ENCODE data around the gene EWSR1. TPM values are rescaled to one million over a fixed set of nuclear protein-coding genes. Genes with fewer than 3 reads are reported as not detected.

EWSR1 gene
- total RNA-seq, 1 experiment from 2014 or later: 462 TPM

- no peak overlapping the region for H4K5ac ChIP-seq (ENCODE audit: insufficient read length, low read depth, low read length)
- Mint-ChIP-seq H3K27ac (peak overlapping the region in 1 of 3 experiments; percentile 28; a peak in 1 of 7 replicates), H3K27me3 (ENCODE audit: low read depth) (peaks cover 3% of the 10 kb centered on the region; the same call in 1 of the 2 replicates), H3K4me3 (no peak overlapping the region), H3K4me1 (peaks cover 3 to 8% of the 10 kb centered on the region in 2 experiments), H3K36me3 (ENCODE audit: insufficient read depth in 1 of 3, low read depth in 3 of 3) (no peaks in the 10 kb centered on the region), H3K9me3 (no peaks in the 10 kb centered on the region; a peak in 1 of 5 replicates)
- H3K56ac ChIP-seq (ENCODE audit: insufficient read length, low read depth, low read length): no peak overlapping the region
- no peak for DNase-seq
- H2AFZ ChIP-seq (ENCODE audit: low read length): no peak overlapping the region
- H4K91ac ChIP-seq (ENCODE audit: insufficient read length, low read depth, low read length): no peak overlapping the region
- no peaks in the 10 kb centered on the region for H3K27me3 ChIP-seq (ENCODE audit: insufficient read depth, low read length)
- no peaks in the 10 kb centered on the region for H3K23me2 ChIP-seq (ENCODE audit: insufficient read length, low read depth, low read length, poor library complexity, severe bottlenecking)
- H2BK12ac ChIP-seq (ENCODE audit: insufficient read length, low read depth, low read length): no peak overlapping the region
- no peak overlapping the region for H3K4ac ChIP-seq (ENCODE audit: low read depth, low read length)
- no peak overlapping the region; the same call in 1 of the 2 replicates for H2BK15ac ChIP-seq (ENCODE audit: low read depth, low read length)
- H3K79me2 ChIP-seq (ENCODE audit: insufficient read depth, low read length): no peaks in the 10 kb centered on the region
- H3K4me1 ChIP-seq (ENCODE audit: insufficient read depth, low read length): peaks cover 1% of the 10 kb centered on the region; the same call in 1 of the 2 replicates
- H3K4me2 ChIP-seq (ENCODE audit: insufficient read depth, insufficient read length, low read length): no peak overlapping the region
- H2BK5ac ChIP-seq (ENCODE audit: insufficient read length, low read length): no peak overlapping the region
- H3K23ac ChIP-seq (ENCODE audit: insufficient read length, low read depth, low read length): no peak overlapping the region
- H2BK120ac ChIP-seq (ENCODE audit: low read depth, low read length, poor library complexity, severe bottlenecking): no peak overlapping the region
- H3K27ac ChIP-seq (ENCODE audit: insufficient read length, low read depth, low read length): no peak overlapping the region
- no peak overlapping the region for H3K14ac ChIP-seq (ENCODE audit: insufficient read depth, low read length)
- no peak overlapping the region for H3K9ac ChIP-seq (ENCODE audit: extremely low read depth, insufficient read length, low read length)
- no peak overlapping the region for H4K8ac ChIP-seq (replicated peaks; ENCODE audit: insufficient read length, low read depth, low read length)
- H3T11ph ChIP-seq (ENCODE audit: low read length): no peak overlapping the region
- H4K20me1 ChIP-seq (ENCODE audit: control insufficient read depth, insufficient read depth, insufficient read length): no peaks in the 10 kb centered on the region
- no peak overlapping the region for H2BK20ac ChIP-seq (ENCODE audit: low read depth, low read length, poor library complexity, severe bottlenecking)
- TF ChIP-seq CTCF (conservative IDR thresholded peaks at IDR 0.05): no peak
- WGBS (ENCODE audit: extremely low coverage, insufficient read length, low lambda C conversion rate): no CpG with 5 or more reads among the region's 16 CpGs
- no peak overlapping the region for H3K18ac ChIP-seq (ENCODE audit: insufficient read length, low read depth, low read length)
- H3K9me3 ChIP-seq (ENCODE audit: control insufficient read depth, low read depth, low read length): no peaks in the 10 kb centered on the region
- H2AK5ac ChIP-seq (ENCODE audit: insufficient read length, low read length): no peak overlapping the region
- H3K79me1 ChIP-seq (ENCODE audit: insufficient read depth, low read depth, low read length, poor library complexity, severe bottlenecking): no peaks in the 10 kb centered on the region
These were observed 42.5 kb upstream of the EWSR1 start for GRCh38 chr22:29225422-29226090.
